GM19240 (cell line): ENCODE data around the gene PINLYP.
"Not testable (repeated sequence)": the region's sequence is repeated elsewhere in the genome, so short reads cannot be mapped to it uniquely, and the experiment has no call there.

Source experiments
- DNase-seq: peaks from one replicate; pipeline ENCODE4 v3.0.0; 2011; ENCODE audit warnings: low spot score; ENCODE audit not compliant: insufficient read length

The PINLYP gene

GRCh38 chr19:43575156-43575950 lies at the start of gene PINLYP, which contains the start of gene XRCC1:
PINLYP (plus strand) TSS chr19:43575801; CDS start chr19:43577192, 1,391 bp downstream.
XRCC1 (minus strand) TSS chr19:43575527; CDS start chr19:43575458, 69 bp downstream.
- DNase-seq = peak; percentile 93

GRCh38 chr19:43525836-43526771 lies 49.5 kb upstream of the PINLYP start:
- DNase-seq = no peak

GRCh38 chr19:43526884-43527859 lies 48.4 kb upstream of the PINLYP start, which contains the start of gene ETHE1:
ETHE1 (minus strand) TSS chr19:43527201; CDS start chr19:43527177, 24 bp downstream.
- DNase-seq = peak; percentile 45

GRCh38 chr19:43527860-43528622 lies 47.6 kb upstream of the PINLYP start:
- DNase-seq = no peak

- peak; percentile 31 for DNase-seq
Measured at GRCh38 chr19:43532571-43532961, 43.0 kb upstream of the PINLYP start.

- DNase-seq = peak; percentile 86
Measured at GRCh38 chr19:43532962-43533545, 42.5 kb upstream of the PINLYP start, which contains the start of gene ZNF575. ZNF575 (plus strand) TSS chr19:43533188; CDS start chr19:43534423, 1,235 bp downstream.

GRCh38 chr19:43533546-43534304 lies 41.9 kb upstream of the PINLYP start:
- peak; percentile 96 for DNase-seq

GRCh38 chr19:43534305-43534815 lies 41.2 kb upstream of the PINLYP start:
- no peak for DNase-seq

GRCh38 chr19:43534816-43535761 lies 40.5 kb upstream of the PINLYP start:
- no peak for DNase-seq

GRCh38 chr19:43538922-43539321 lies 36.7 kb upstream of the PINLYP start:
- DNase-seq = no peak

GRCh38 chr19:43540381-43540780 lies 35.2 kb upstream of the PINLYP start:
- DNase-seq = no peak

GRCh38 chr19:43541920-43542650 lies 33.5 kb upstream of the PINLYP start:
- DNase-seq = no peak

- DNase-seq = no peak
Measured at GRCh38 chr19:43544077-43544476, 31.5 kb upstream of the PINLYP start.

GRCh38 chr19:43545276-43545675 lies 30.3 kb upstream of the PINLYP start:
- no peak for DNase-seq

GRCh38 chr19:43545981-43546380 lies 29.6 kb upstream of the PINLYP start:
- no peak for DNase-seq

GRCh38 chr19:43546581-43546980 lies 29.0 kb upstream of the PINLYP start:
- no peak for DNase-seq

- DNase-seq = not testable (repeated sequence)
Measured at GRCh38 chr19:43547926-43548325, 27.7 kb upstream of the PINLYP start.
